GM21786 (cell line): ENCODE data around the gene ABL1.

Experiments
- ATAC-seq: cut with Tn5 transposase; IDR thresholded peaks from one replicate; pipeline ENCODE4 v1.9.1; 2021; ENCODE audit not compliant: unreplicated experiment

The ABL1 gene

DNA sequence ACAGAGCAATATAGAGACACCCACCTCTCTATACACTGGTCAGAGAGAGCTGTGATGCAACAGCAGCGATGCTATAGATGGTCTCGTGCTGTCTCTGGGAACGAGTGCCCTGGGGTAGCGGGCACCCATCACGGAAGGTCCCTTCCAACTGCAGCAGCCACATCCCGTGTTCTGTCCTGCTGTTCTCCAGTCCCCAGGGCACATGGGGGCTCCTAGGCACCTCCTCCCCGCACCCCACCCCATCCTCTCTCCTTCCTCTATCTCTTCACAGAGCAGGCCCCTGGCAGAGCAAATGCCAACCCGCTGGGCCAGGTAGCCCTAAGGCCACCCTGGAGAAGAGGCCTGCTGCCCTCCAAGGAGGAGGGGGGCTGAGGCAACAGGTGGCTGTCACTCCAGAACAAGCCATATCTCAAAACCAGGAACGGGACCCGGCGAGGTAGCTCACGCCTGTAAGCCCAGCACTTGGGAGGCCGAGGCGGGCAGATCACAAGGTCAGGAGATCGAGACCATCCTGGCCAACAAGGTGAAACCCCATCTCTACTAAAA is 95.8 kb downstream of the ABL1 start:
- no peak for ATAC-seq

DNA sequence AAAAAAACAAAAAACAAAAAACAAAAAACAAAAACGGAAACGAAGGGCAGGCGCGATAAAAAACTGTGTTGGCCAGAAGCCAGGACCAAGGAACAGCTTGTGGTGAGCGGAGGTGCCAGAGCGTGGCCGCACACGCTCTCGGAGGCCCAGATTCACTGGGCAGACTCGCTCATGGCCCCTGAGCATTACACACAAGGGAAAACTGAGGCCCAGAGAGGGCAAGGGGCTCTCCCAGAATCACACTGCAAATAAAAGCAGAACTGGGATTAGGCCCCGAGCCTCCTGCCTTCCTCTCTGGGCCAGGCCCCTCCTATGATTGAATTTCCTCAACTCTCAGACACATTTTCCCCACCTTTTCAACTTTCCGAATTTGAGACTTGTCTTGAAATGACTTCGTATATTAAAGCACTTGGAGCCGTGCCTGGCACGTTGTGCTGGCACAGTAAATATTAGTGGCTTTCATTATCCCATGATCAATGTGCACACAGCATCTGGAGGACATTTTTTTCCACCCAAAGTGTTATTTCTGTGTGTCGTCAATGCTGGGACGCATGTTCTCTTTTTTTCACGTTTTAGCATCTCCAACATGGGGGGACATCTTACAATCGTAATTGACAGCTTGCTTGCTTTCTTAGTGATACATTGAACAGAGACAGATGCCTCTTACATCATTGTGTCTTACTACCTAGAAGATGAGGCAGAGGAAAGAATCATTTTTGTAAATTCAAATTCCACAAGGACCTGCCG is 96.6 kb downstream of the ABL1 start:
- peak; percentile 42 for ATAC-seq

DNA sequence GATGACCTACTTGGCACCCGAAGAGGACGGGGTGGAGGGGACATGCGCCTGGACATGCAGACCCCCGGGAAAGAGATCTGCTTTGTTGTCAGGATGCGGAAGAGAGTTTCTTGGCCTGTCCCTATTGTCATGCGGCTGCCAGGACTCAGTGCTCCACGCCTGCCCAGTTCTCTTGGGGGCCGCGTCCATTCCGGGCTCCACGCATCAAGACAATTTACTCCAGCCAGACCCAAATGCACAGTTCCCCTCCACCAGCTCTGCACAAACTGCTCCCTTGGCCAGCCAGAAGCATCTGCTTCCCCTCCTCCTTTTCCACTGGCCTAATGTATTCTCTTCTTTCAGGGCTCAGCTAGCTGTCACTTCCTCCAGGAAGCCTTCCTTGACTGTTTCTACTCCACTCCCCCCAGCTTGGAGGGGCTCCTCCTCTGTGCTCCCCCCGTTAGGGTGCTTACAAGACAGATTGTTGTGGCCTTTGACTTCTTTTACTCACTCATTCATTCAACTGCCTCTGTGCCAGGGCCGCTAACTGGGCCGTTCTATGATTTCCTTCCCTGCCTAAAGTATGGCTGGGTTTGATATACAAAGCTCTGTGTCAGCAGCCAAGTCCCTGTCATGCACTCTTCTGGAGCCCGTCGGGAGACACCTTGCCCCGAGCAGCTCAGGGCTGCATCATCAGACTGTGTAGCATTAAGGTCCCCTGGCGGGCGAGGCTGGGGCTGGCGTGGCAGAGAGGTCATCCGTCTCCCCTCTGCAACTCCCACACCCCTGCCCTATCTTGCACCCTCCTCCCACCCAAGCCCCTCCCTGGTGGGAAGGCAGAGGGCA is 97.4 kb downstream of the ABL1 start:
- ATAC-seq, result no peak

- ATAC-seq, result no peak
Observed at GRCh38 chr9:130933114-130934046, 98.3 kb downstream of the ABL1 start.

- ATAC-seq, result no peak
Observed at GRCh38 chr9:130934246-130934645, 99.2 kb downstream of the ABL1 start.

- ATAC-seq, result no peak
Observed at GRCh38 chr9:130934702-130935647, 99.9 kb downstream of the ABL1 start.

- no peak for ATAC-seq
Observed at GRCh38 chr9:130935648-130936271, 100.7 kb downstream of the ABL1 start.

DNA sequence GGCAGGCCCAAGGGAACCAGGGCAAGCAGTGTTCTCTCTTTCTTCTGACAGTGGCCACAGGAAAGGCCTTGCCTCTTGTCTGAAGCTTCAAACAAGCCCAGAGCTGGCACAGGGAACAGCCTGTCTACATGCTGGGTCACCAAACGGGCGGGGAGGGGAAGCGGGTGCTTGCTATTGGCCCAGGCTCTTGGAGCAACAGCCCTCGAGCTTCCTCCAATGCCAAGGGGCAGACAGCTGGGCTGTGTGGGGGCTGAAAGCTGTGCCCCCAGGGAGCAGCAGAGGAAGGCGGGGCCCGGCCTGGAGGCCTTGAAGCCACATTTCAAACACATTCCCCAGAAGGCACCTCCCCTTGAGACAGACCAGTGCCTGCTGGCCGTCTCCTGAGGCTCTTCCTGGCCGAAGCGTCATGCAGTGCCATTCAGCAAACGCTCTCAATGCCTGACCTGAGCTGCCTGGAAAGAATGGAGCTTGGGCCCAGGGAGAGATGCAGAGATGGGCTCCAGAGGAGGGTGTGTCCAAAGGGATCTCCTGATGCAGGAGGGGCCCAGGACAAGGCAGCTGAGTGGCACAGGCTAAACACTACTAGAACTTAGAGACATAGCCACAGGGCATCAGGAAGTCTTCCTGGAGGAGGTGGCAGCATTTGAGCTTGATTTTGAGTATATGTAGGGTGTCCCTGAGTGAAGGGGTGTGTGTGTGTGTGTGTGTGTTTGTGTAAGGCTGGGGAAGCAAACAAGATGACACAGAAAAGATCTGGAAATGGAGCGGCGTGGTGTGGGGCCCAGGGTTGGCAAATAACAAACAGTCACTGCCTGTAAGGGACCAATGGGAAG is 101.4 kb downstream of the ABL1 start:
- ATAC-seq, result no peak
